AG04449 (cell line): ENCODE data around the gene HHIPL2.

ENCODE experiments used
- CTCF ChIA-PET: fragments of 350-600 bp; formaldehyde crosslinking; extraction: SDS; loops from one replicate; lab custom pipeline; 2021; ENCODE audit warnings: antibody characterized with exemption; lab: Yijun Ruan, JAX
- POLR2A ChIA-PET: fragments of 400-600, 350-600 bp; formaldehyde crosslinking; extraction: SDS; loops from one replicate; lab custom pipeline; 2020; ENCODE audit warnings: antibody characterized with exemption, inconsistent platforms; lab: Yijun Ruan, JAX
- DNase-seq: peaks from one replicate; pipeline ENCODE4 v3.0.0-alpha.2; 2010; ENCODE audit warnings: low read depth, low spot score
- H3K4me3 ChIP-seq: 2 replicates; pipeline ENCODE4 v1.5.1; 2011; ENCODE audit warnings: low read depth, mild to moderate bottlenecking, control low read depth, low read length
- TF ChIP-seq, protein P1 (sequence below): IDR thresholded peaks from one replicate; pipeline ENCODE4 v1.5.1; 2011; ENCODE audit warnings: mild to moderate bottlenecking, moderate library complexity, low read length, control low read depth, inconsistent platforms; ENCODE audit not compliant: insufficient read depth; ENCODE audit errors: missing control alignments

Gene HHIPL2

DNA sequence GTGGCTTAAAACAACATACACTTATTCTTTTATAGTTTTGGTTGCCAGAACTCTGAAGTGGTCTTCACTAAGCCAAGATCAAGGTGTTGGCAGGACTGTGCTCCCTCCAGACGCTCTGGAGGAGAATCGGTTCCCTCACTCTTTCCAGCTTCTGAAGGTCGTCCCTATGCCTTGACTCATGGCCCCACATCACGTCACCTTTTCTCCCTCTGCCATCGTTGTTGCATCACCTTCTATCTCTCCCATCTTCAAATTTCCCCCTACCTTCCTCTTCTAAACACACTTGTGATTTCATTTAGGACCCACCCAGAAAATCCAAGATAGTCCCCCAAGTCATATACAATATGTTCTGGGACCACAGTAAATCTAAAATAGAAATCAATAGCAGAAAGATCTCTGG, 12.4 kb downstream of the HHIPL2 start:
- ChIA-PET POLR2A (no interaction called here), CTCF (no interaction called here)
- TF ChIP-seq, protein P1, sequence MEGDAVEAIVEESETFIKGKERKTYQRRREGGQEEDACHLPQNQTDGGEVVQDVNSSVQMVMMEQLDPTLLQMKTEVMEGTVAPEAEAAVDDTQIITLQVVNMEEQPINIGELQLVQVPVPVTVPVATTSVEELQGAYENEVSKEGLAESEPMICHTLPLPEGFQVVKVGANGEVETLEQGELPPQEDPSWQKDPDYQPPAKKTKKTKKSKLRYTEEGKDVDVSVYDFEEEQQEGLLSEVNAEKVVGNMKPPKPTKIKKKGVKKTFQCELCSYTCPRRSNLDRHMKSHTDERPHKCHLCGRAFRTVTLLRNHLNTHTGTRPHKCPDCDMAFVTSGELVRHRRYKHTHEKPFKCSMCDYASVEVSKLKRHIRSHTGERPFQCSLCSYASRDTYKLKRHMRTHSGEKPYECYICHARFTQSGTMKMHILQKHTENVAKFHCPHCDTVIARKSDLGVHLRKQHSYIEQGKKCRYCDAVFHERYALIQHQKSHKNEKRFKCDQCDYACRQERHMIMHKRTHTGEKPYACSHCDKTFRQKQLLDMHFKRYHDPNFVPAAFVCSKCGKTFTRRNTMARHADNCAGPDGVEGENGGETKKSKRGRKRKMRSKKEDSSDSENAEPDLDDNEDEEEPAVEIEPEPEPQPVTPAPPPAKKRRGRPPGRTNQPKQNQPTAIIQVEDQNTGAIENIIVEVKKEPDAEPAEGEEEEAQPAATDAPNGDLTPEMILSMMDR, result no peak
- H3K4me3 ChIP-seq, result no peak overlapping the region
- no peak for DNase-seq

DNA sequence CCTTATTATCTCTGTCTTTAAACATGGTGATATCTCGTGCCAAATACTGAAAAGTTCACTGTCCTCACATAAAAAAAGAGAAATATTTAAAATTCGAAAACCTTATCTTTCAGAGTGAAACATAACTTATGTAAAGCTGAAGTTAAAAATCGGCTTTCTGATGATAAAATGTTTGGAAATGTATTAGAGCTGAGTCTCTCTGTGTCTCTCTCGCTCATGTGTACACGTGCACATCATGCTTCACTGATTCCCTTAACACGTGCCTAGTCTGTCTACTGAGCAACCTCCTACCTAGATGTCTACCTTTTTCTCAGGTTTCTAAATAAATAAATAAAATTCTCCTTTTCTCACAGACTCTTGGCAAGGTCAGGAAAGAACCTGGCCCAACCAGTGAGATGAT, 17.1 kb downstream of the HHIPL2 start:
- CTCF ChIA-PET, result no interaction called here
- TF ChIP-seq, protein P1, result no peak
- DNase-seq, result no peak
- no peak overlapping the region for H3K4me3 ChIP-seq
- POLR2A ChIA-PET, result no interaction called here

DNA sequence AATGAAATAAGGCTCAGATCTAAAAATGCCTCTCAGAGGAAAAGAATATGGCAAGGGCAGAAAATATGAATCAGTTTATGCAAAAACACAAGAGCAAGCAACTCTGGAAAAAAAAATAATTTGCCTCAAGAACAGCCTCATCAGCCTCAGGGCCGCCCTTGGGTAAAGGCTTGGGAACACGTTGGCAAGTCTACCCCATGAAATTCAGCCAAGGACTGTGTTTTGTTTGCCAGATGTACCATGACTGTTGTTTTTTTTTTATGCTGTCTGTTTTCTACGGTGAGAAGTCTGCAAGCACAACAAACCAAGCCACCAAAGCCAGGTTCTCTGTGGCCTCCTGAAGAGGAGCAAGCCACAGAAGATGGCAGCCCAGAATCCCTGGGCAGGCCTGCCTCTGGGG, 18.0 kb downstream of the HHIPL2 start:
- ChIA-PET CTCF (no interaction called here), POLR2A (no interaction called here)
- DNase-seq, result no peak
- H3K4me3 ChIP-seq, result no peak overlapping the region
- TF ChIP-seq, protein P1, result no peak

DNA sequence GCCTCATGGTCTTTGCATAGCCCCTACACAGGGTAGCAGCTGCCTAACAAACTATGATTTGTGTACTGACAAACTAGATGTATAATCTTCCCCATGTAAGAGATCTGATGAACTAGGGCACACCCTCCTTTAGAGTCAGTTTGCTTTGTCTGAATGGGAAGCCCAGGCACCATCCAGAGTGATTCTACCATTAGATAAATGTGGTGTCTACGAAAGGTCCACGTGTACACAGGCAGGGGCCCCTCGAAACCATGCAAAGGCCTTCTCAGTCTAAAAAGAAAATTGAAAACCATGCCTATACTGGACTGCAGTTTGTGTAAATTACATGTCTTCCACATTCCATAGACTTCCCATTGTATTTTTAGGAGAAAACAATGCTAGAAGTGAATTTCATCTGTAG, 18.7 kb downstream of the HHIPL2 start:
- ChIA-PET CTCF (no interaction called here), POLR2A (no interaction called here)
- DNase-seq, result no peak
- no peak overlapping the region for H3K4me3 ChIP-seq
- TF ChIP-seq, protein P1, result no peak

DNA sequence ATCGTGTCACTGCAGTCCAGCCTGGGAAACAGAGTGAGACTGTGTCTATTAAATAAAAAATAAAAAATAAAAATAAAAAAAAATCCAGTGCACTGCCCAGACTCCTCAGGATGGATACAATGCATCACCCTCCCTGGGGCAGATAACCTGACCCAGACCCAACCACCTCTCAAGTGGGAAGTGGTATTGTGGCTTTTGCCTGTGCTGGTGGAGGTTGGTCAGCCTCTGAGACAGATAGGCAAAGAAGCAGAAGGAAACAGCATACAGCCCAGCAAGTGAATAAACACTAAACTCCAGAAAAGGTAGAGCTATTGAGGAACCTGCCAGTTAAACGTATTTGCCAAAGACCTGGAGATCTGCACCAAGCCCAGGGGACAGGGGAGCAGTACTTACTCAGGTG, 22.0 kb downstream of the HHIPL2 start:
- ChIA-PET POLR2A (no interaction called here), CTCF (no interaction called here)
- no peak overlapping the region for H3K4me3 ChIP-seq
- TF ChIP-seq, protein P1, result no peak
- no peak for DNase-seq

DNA sequence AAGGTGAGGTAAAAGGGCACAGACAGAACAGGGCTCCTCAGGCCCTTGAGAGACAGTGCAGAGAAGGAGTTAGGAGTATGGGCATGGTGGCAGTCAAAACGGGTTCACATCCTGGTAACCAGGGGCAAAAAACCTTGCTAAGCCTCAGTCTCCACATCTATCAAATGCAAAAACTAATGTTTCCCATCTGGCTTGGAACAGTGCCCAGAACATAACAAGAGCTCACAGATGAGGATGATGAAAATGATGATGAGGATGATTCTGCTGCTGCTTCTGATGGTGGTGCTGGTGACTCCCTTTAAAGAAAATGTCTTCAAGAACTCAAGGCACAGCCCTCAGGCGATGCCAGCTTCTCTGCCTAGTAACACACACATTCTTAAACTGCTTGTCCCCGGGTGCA, 24.1 kb downstream of the HHIPL2 start:
- ChIA-PET POLR2A (no interaction called here), CTCF (no interaction called here)
- no peak overlapping the region for H3K4me3 ChIP-seq
- TF ChIP-seq, protein P1, result no peak
- no peak for DNase-seq
